BE2C (cell line): ENCODE measurements around the gene ABLIM2.

ENCODE experiments used
- DNase-seq: peaks from one replicate; pipeline ENCODE4 v3.0.0-alpha.2; 2020
- H3K27me3 ChIP-seq: fragments of 250-450 bp; sonication (Bioruptor Pico); 2 replicates; pipeline ENCODE4 v1.5.1; 2020; ENCODE audit warnings: mild to moderate bottlenecking
- H3K36me3 ChIP-seq: fragments of 250-450 bp; sonication (Bioruptor Pico); 2 replicates; pipeline ENCODE4 v1.5.1; 2020; ENCODE audit warnings: mild to moderate bottlenecking
- H3K4me1 ChIP-seq: fragments of 250-450 bp; sonication (Bioruptor Pico); 2 replicates; pipeline ENCODE4 v1.5.1; 2020
- H3K4me3 ChIP-seq: 2 replicates; pipeline ENCODE4 v1.5.1; 2011; ENCODE audit warnings: low read depth, low read length
- H3K9me3 ChIP-seq: fragments of 250-450 bp; sonication (Bioruptor Pico); 2 replicates; pipeline ENCODE4 v1.5.1; 2020
- TF ChIP-seq, protein P1 (sequence below): IDR thresholded peaks from 2 replicates; pipeline ENCODE4 v1.5.1; 2012; ENCODE audit warnings: mild to moderate bottlenecking, low read depth, low read length

ABLIM2 gene

DNA sequence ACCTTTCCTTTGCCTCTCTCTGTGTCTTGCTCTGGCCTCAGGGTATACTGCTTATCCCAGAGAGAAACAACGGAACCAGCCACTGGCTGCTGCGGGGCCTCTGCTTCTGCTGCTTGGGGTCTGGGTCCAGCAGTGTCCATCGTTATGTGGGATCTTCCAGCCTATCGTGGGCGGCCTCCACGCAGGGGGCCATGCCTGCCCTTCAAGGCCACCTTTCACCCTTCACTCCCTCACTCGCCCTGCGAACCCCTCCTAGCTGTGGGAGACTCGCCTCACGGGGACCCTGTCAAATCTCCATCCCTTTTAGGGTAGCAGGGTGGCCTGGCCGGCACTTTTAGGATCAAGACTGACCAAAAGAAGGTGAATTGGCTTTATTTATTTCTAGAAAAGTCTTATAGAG is 19.3 kb upstream of the ABLIM2 start:
- TF ChIP-seq, protein P1, sequence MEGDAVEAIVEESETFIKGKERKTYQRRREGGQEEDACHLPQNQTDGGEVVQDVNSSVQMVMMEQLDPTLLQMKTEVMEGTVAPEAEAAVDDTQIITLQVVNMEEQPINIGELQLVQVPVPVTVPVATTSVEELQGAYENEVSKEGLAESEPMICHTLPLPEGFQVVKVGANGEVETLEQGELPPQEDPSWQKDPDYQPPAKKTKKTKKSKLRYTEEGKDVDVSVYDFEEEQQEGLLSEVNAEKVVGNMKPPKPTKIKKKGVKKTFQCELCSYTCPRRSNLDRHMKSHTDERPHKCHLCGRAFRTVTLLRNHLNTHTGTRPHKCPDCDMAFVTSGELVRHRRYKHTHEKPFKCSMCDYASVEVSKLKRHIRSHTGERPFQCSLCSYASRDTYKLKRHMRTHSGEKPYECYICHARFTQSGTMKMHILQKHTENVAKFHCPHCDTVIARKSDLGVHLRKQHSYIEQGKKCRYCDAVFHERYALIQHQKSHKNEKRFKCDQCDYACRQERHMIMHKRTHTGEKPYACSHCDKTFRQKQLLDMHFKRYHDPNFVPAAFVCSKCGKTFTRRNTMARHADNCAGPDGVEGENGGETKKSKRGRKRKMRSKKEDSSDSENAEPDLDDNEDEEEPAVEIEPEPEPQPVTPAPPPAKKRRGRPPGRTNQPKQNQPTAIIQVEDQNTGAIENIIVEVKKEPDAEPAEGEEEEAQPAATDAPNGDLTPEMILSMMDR = no peak
- Histone ChIP-seq H3K27me3 (no peaks in the 10 kb centered on the region), H3K9me3 (no peaks in the 10 kb centered on the region), H3K36me3 (no peaks in the 10 kb centered on the region), H3K4me3 (no peak overlapping the region), H3K4me1 (peaks cover 11% of the 10 kb centered on the region)
- DNase-seq = no peak

DNA sequence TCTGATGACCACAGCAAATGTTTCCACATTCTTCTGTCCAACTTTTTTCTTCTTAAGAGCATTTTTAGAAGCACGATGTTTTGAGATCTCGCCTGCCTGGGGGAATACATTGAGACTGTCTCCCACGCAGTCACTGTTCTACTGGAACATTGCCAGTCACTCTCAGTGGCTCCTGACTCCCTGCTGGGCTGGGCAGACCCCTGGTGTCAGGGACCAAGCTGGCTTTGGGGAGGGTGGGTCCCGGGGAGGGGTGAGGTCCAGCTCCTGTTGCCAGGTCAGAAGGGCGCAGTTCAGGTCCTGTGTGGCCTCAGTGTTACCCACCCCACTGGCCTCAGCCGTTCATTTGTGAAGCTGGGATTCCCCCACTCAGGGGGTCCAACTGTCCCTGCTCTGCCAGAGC is 18.9 kb upstream of the ABLIM2 start:
- H3K9me3 ChIP-seq = no peaks in the 10 kb centered on the region
- H3K36me3 ChIP-seq = no peaks in the 10 kb centered on the region
- H3K27me3 ChIP-seq = no peaks in the 10 kb centered on the region
- H3K4me1 ChIP-seq = peaks cover 11% of the 10 kb centered on the region
- no peak overlapping the region for H3K4me3 ChIP-seq
- TF ChIP-seq, protein P1 = no peak
- DNase-seq = no peak

DNA sequence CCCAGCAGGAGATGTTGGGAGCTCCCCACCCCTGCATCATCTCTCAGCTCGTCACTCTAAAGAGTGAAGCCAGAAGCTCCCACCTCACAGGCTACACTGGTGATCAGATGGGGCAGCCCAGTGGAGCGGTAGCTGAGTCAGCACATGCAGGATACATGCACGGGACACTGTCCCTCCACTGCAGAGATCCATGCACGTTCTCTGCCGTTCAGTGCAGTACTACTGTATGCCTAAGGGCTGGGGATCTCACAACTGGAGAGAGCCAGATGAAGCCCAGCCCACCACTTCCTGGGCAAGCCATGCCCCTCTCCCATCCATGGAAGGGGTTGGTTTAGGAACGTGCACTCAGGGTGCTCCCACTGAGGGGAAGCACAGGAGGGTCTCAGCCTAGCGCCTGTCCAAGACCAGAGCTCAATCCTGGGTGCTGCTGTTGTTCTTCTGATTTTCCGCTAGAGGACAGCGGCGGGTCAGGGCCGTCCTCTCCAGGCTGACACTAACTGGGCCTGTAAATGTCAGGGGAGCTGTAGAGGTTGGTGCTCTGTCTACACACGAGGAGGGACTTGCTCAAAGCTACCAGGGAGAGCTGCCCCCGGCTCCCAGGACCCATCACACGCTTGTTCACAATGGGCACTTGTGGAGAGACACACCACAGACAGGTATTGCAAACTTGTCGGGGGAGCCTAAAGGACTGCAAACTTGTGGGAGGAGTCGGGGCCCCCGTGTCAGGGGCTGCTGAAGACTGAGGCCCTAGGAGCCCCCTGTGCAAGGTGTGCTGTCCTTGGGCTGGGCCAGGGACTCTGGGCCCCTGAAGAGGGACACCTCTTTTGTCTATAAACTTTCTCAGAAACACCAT is 18.2 kb upstream of the ABLIM2 start:
- Histone ChIP-seq H3K36me3 (no peaks in the 10 kb centered on the region), H3K27me3 (no peaks in the 10 kb centered on the region), H3K4me3 (no peak overlapping the region), H3K4me1 (peaks cover 11% of the 10 kb centered on the region), H3K9me3 (no peaks in the 10 kb centered on the region)
- peak; percentile 82 for DNase-seq
- TF ChIP-seq, protein P1 = peak; percentile 95

DNA sequence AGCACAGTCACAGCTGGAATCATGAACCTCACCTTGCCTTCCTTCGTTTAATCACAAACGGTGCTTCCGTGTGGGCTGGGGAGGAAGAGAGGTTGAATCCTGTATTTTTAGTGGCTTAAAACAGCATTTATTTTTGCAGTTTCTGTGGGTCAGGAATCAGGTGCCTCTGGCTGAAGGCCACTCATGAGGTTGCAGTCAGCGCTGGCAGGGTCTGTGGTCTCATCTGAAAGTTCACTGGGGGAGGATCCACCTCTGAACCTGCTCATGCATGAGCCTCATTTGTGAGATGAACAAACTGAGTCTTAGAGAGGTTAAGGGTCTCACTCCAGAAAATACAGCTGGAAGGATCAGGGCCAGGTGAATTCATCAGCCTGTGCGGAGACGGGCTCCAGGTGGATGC is 17.1 kb upstream of the ABLIM2 start:
- no peak overlapping the region for H3K4me3 ChIP-seq
- H3K27me3 ChIP-seq = no peaks in the 10 kb centered on the region
- H3K4me1 ChIP-seq = peaks cover 11% of the 10 kb centered on the region
- TF ChIP-seq, protein P1 = no peak
- H3K36me3 ChIP-seq = no peaks in the 10 kb centered on the region
- no peak for DNase-seq
- no peaks in the 10 kb centered on the region for H3K9me3 ChIP-seq

DNA sequence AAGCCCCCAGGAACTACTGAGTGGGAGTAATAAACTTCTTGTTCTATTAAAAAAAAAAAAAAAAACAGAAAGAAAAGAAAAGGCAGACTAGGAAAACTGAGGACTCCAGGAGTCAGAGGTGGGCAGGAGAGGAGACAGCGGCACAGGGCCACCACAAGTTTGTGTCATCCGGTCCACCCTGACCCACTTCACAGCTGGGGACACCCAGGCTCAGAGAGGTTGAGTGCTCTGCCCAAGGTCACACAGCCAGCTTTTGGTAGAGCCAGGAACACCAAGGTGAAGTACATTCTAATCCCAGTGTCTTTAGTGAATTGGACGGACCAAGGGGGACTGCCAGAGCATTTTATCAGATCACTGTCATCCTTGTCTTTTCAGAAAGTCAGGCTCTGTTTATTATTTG is 16.4 kb upstream of the ABLIM2 start:
- TF ChIP-seq, protein P1 = no peak
- DNase-seq = no peak
- no peaks in the 10 kb centered on the region for H3K27me3 ChIP-seq
- H3K9me3 ChIP-seq = no peaks in the 10 kb centered on the region
- H3K4me3 ChIP-seq = no peak overlapping the region
- H3K36me3 ChIP-seq = no peaks in the 10 kb centered on the region
- H3K4me1 ChIP-seq = peaks cover 11% of the 10 kb centered on the region

DNA sequence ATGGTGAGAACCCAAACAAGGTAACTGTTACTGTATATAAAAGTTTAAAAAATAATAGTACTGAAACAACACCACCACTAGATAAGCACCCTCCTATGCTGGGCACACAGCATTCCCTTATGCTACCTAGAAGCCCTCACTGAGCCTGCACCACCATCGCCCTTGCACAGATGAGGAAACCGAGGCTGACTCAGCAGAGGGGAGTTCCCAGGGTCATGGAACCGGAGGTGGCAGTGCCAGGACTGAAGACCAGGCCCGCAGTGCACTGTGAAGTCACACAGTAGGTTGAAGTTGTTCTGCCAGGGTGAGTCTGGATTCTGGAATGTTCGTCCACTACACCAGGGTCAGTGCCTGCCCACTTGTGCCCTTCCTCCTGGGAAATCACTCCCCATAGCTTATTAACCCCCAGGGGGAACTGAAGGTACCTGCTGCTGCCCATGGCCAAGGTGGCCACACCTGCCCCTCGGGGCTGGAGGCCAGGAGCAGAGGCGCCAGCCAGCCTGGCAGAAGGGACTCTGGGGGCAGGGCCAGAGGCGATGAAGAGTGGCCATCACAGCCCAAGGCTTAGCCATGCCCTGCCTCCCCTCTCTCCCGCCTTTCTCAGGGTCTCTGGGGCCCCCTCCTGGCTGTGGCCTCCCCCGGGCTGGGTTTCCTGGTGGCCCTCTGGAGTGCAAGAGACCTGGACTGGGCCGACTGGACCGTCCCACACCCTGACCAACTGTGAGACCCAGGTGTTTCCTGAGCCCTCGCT is 15.1 kb upstream of the ABLIM2 start:
- Histone ChIP-seq H3K9me3 (no peaks in the 10 kb centered on the region), H3K27me3 (no peaks in the 10 kb centered on the region), H3K4me1 (peaks cover 11% of the 10 kb centered on the region), H3K36me3 (no peaks in the 10 kb centered on the region), H3K4me3 (no peak overlapping the region)
- TF ChIP-seq, protein P1 = peak; percentile 10; the same call in 1 of the 2 replicates
- no peak for DNase-seq
